Mesenchymal stem cell (in vitro differentiated cells and primary cell): ENCODE data around the gene MVB12A.

Source experiments
- DNase-seq: peaks from one replicate; pipeline ENCODE4 v3.0.0-alpha.2; 2013
- H2AFZ ChIP-seq: one replicate; pipeline ENCODE4 v1.6.1; 2013; ENCODE audit warnings: low read depth, mild to moderate bottlenecking, control low read depth, inconsistent platforms, low read length, moderate library complexity
- H2AK5ac ChIP-seq: 2 replicates; pipeline ENCODE4 v1.6.1; 2013; ENCODE audit warnings: low read length, moderate library complexity, mild to moderate bottlenecking, inconsistent platforms; ENCODE audit not compliant: severe bottlenecking
- H2BK120ac ChIP-seq: one replicate; pipeline ENCODE4 v1.6.1; 2013; ENCODE audit warnings: low read depth, mild to moderate bottlenecking, inconsistent platforms, low read length, moderate library complexity
- H2BK12ac ChIP-seq, 2 experiments: one replicate each; pipeline ENCODE4 v1.6.1; 2013; ENCODE audit warnings: inconsistent platforms in 2 of 2, low read length in 2 of 2, mild to moderate bottlenecking in 2 of 2, moderate library complexity in 2 of 2, control low read depth in 1 of 2
- H2BK15ac ChIP-seq: one replicate; pipeline ENCODE4 v1.6.1; 2013; ENCODE audit warnings: mild to moderate bottlenecking, low read depth, inconsistent platforms; ENCODE audit not compliant: poor library complexity, severe bottlenecking
- H2BK5ac ChIP-seq: 2 replicates; pipeline ENCODE4 v1.6.1; 2013; ENCODE audit warnings: low read depth, mild to moderate bottlenecking, low read length, control low read depth, inconsistent platforms; ENCODE audit not compliant: poor library complexity, severe bottlenecking
- H3K14ac ChIP-seq, 2 experiments: one replicate each; pipeline ENCODE4 v1.6.1; 2013; ENCODE audit warnings: inconsistent platforms in 2 of 2, low read length in 2 of 2, control low read depth in 1 of 2, mild to moderate bottlenecking in 1 of 2, moderate library complexity in 1 of 2
- H3K18ac ChIP-seq, 2 experiments: one replicate each; pipeline ENCODE4 v1.6.1; 2013; ENCODE audit warnings: inconsistent platforms in 2 of 2, low read length in 2 of 2, control low read depth in 1 of 2, low read depth in 1 of 2, mild to moderate bottlenecking in 1 of 2
- H3K23ac ChIP-seq, 2 experiments: one replicate each; pipeline ENCODE4 v1.6.1; 2013; ENCODE audit warnings: inconsistent platforms in 2 of 2, low read length in 2 of 2, mild to moderate bottlenecking in 2 of 2, moderate library complexity in 2 of 2, control low read depth in 1 of 2
- H3K27ac ChIP-seq: 2 replicates; pipeline ENCODE4 v1.5.1; 2013; ENCODE audit warnings: mild to moderate bottlenecking, moderate library complexity, low read length, control low read depth, inconsistent platforms; ENCODE audit not compliant: poor library complexity, severe bottlenecking
- H3K27me3 ChIP-seq, 2 experiments: 2 replicates each; pipeline versions ENCODE4 v1.6.1 to v1.7.0; 2013; ENCODE audit warnings: low read length in 2 of 2, mild to moderate bottlenecking in 2 of 2, moderate library complexity in 2 of 2, control low read depth in 1 of 2, inconsistent platforms in 1 of 2; ENCODE audit not compliant: control insufficient read depth in 1 of 2, insufficient read depth in 1 of 2
- H3K36me3 ChIP-seq, 2 experiments: 2 replicates each; pipeline versions ENCODE4 v1.6.1 to v1.7.0; 2013; ENCODE audit warnings: low read length in 2 of 2, control low read depth in 1 of 2, inconsistent platforms in 1 of 2, low read depth in 1 of 2, mild to moderate bottlenecking in 1 of 2; ENCODE audit not compliant: insufficient read depth in 2 of 2, control insufficient read depth in 1 of 2
- H3K4ac ChIP-seq, 2 experiments: one replicate each; pipeline ENCODE4 v1.6.1; 2013; ENCODE audit warnings: inconsistent platforms in 2 of 2, low read length in 2 of 2, mild to moderate bottlenecking in 2 of 2, moderate library complexity in 2 of 2, control low read depth in 1 of 2, low read depth in 1 of 2
- H3K4me1 ChIP-seq: 2 replicates; pipeline ENCODE4 v1.6.1; 2013; ENCODE audit warnings: low read depth, low read length, control low read depth; ENCODE audit not compliant: control insufficient read depth, insufficient read depth
- H3K4me2 ChIP-seq: 2 replicates; pipeline ENCODE4 v1.6.1; 2013; ENCODE audit warnings: low read length, mild to moderate bottlenecking, inconsistent platforms; ENCODE audit not compliant: poor library complexity, severe bottlenecking
- H3K4me3 ChIP-seq, 2 experiments: 2 replicates each; pipeline versions ENCODE4 v1.5.1 to v1.7.0; 2013; ENCODE audit warnings: low read length in 2 of 2, mild to moderate bottlenecking in 2 of 2, control low read depth in 1 of 2, low read depth in 1 of 2; ENCODE audit not compliant: insufficient read depth in 1 of 2
- H3K79me1 ChIP-seq: replicated peaks from 2 replicates; pipeline ENCODE4 v1.6.1; 2013; ENCODE audit warnings: mild to moderate bottlenecking, control low read depth, low read length, inconsistent platforms; ENCODE audit not compliant: poor library complexity, severe bottlenecking
- H3K9ac ChIP-seq: 2 replicates; pipeline ENCODE4 v1.7.0; 2013; ENCODE audit warnings: mild to moderate bottlenecking, low read length, moderate library complexity
- H3K9me3 ChIP-seq: 2 replicates; pipeline ENCODE4 v1.7.0; 2013; ENCODE audit warnings: mild to moderate bottlenecking, low read length; ENCODE audit not compliant: control insufficient read depth
- H4K8ac ChIP-seq: one replicate; pipeline ENCODE4 v1.6.1; 2013; ENCODE audit warnings: inconsistent platforms, mild to moderate bottlenecking, low read length, moderate library complexity
- H4K91ac ChIP-seq: one replicate; pipeline ENCODE4 v1.6.1; 2013; ENCODE audit warnings: mild to moderate bottlenecking, low read length, inconsistent platforms
- WGBS: methylation state at CpG from one replicate; pipeline ENCODE4 v1.1.7; 2013; ENCODE audit warnings: mixed read lengths; 5-methylcytosine and 5-hydroxymethylcytosine counted together

The MVB12A gene

DNA sequence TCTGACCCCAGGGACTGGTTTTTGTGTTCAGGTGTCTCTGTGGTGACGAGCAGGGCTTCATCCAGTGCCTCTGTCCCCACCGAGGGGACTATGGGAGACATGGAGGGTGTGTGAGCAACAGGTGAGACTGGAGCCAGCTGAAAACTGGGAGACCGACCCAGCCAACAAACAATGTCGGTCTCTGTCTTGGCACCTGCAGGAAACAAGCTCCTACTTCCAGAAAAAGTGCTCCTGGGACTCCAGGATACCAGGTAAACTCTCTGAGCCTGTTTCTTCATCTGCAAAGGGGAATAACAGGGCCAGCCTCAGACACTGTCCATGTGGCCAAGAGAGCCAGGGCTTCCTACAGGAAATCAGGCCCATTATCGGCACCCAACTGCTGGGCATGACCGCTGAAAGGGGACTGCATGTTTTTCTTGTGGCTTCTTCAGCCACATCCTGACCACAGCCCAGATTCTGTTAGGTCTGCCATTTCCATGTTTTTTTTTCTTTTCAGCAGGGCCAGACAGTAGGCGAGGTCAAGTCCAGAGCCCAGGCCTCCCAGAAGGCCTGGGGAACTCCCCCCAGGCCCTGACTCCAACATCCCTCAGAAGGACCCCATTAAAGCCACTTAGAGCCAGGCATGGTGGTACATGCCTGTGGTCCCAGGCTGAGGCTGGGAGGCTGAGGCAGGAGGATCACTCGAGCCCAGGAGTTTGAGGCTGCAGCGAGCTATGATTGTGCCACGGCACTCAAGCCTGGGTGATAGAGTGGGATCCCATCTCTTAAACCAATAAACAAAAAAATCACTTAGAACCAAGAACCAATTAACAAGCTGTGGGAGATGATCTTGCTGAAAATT, 13.6 kb upstream of the MVB12A start:
- WGBS, result 74% methylated on average over 8 of the region's 10 CpGs
- H3K14ac ChIP-seq, result peak overlapping the region in 1 of 2 experiments; percentile 78
- peak overlapping the region; percentile 25 to 81 for H3K18ac ChIP-seq
- peak overlapping the region in 1 of 2 experiments; percentile 59 for H3K4me3 ChIP-seq
- H3K4ac ChIP-seq, result peak overlapping the region; percentile 61 to 85
- H2AFZ ChIP-seq, result peak overlapping the region; percentile 8
- H2BK15ac ChIP-seq, result peak overlapping the region; percentile 44
- no peak overlapping the region for H3K23ac ChIP-seq
- peak overlapping the region; percentile 42 for H2BK120ac ChIP-seq
- DNase-seq, result peak; percentile 76
- peak overlapping the region; percentile 29 to 84 for H2BK12ac ChIP-seq
- H3K27me3 ChIP-seq, result peaks cover 6 to 15% of the 10 kb centered on the region in 2 experiments
- peaks cover 15% of the 10 kb centered on the region for H3K4me1 ChIP-seq
- H3K9ac ChIP-seq, result no peak overlapping the region
- no peaks in the 10 kb centered on the region for H3K36me3 ChIP-seq
- no peak overlapping the region for H2BK5ac ChIP-seq
- H3K79me1 ChIP-seq, result no peaks in the 10 kb centered on the region
- peak overlapping the region; percentile 7 for H3K27ac ChIP-seq
- H4K91ac ChIP-seq, result peak overlapping the region; percentile 88
- H4K8ac ChIP-seq, result peak overlapping the region; percentile 58
- no peak overlapping the region for H3K4me2 ChIP-seq
- H3K9me3 ChIP-seq, result no peaks in the 10 kb centered on the region
- peak overlapping the region; percentile 2 for H2AK5ac ChIP-seq

DNA sequence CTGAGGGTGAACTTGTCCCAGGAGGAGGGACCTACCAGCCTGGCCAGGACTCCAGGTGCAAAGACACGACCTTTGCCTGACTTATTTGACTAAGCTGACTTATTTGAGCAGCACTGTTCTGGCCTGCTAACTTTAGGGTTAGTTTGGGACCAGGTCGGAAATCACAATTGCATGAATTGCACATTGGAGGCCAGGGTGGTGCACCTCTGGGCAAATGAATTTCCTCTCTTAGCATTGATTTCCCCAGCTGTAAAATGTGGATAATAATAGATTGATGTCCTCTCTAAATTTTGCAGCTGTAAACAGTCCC, 13.0 kb upstream of the MVB12A start:
- H3K27me3 ChIP-seq, result peaks cover 6 to 18% of the 10 kb centered on the region in 2 experiments
- WGBS, result 71% methylated on average over 1 of the region's 2 CpGs
- no peak overlapping the region for H3K4me2 ChIP-seq
- H4K8ac ChIP-seq, result peak overlapping the region; percentile 45
- peak overlapping the region; percentile 6 to 29 for H3K4ac ChIP-seq
- H2AFZ ChIP-seq, result no peak overlapping the region
- no peak overlapping the region for H3K9ac ChIP-seq
- H2BK12ac ChIP-seq, result peak overlapping the region in 1 of 2 experiments; percentile 70
- H2BK120ac ChIP-seq, result no peak overlapping the region
- H3K79me1 ChIP-seq, result no peaks in the 10 kb centered on the region
- peaks cover 15% of the 10 kb centered on the region for H3K4me1 ChIP-seq
- H4K91ac ChIP-seq, result peak overlapping the region; percentile 88
- H3K14ac ChIP-seq, result no peak overlapping the region
- H2BK15ac ChIP-seq, result no peak overlapping the region
- no peak overlapping the region for H2AK5ac ChIP-seq
- DNase-seq, result no peak
- H3K4me3 ChIP-seq, result peak overlapping the region in 1 of 2 experiments; percentile 54
- H3K27ac ChIP-seq, result no peak overlapping the region
- H3K23ac ChIP-seq, result no peak overlapping the region
- H2BK5ac ChIP-seq, result no peak overlapping the region
- H3K18ac ChIP-seq, result peak overlapping the region; percentile 25 to 29
- no peaks in the 10 kb centered on the region for H3K36me3 ChIP-seq
- H3K9me3 ChIP-seq, result no peaks in the 10 kb centered on the region

DNA sequence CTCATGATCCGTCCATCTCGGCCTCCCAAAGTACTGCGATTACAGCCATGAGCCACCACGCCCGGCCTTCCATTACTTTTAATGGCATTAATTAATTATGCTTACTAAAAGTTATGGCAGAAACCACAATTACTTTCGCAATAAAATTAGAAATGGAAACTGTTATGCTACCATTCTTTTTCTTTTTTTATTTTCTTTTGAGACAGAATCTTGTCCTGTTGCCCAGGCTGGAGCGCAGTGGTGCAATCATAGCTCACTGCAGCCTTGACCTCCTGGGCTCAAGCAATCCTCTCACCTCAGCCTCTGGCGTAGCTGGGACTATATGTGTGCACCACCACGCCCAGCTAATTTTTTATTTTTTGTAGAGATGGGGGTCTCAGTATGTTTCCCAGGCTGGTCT, 9.9 kb upstream of the MVB12A start:
- no peak overlapping the region for H2AFZ ChIP-seq
- no peak overlapping the region for H2BK120ac ChIP-seq
- H3K4me3 ChIP-seq, result no peak overlapping the region
- peaks cover 11% of the 10 kb centered on the region for H3K4me1 ChIP-seq
- H3K9me3 ChIP-seq, result no peaks in the 10 kb centered on the region
- no peak overlapping the region for H4K8ac ChIP-seq
- no peak overlapping the region for H2BK15ac ChIP-seq
- no peaks in the 10 kb centered on the region for H3K79me1 ChIP-seq
- H3K27ac ChIP-seq, result no peak overlapping the region
- DNase-seq, result no peak
- H3K36me3 ChIP-seq, result no peaks in the 10 kb centered on the region
- no peak overlapping the region for H2BK12ac ChIP-seq
- no peak overlapping the region for H3K23ac ChIP-seq
- H3K4ac ChIP-seq, result no peak overlapping the region
- H4K91ac ChIP-seq, result no peak overlapping the region
- no peak overlapping the region for H2BK5ac ChIP-seq
- no peak overlapping the region for H3K9ac ChIP-seq
- H2AK5ac ChIP-seq, result no peak overlapping the region
- H3K18ac ChIP-seq, result no peak overlapping the region
- H3K27me3 ChIP-seq, result peaks cover 4 to 18% of the 10 kb centered on the region in 2 experiments
- no peak overlapping the region for H3K4me2 ChIP-seq
- no peak overlapping the region for H3K14ac ChIP-seq
- WGBS, result 95% methylated on average over 7 of the region's 9 CpGs

DNA sequence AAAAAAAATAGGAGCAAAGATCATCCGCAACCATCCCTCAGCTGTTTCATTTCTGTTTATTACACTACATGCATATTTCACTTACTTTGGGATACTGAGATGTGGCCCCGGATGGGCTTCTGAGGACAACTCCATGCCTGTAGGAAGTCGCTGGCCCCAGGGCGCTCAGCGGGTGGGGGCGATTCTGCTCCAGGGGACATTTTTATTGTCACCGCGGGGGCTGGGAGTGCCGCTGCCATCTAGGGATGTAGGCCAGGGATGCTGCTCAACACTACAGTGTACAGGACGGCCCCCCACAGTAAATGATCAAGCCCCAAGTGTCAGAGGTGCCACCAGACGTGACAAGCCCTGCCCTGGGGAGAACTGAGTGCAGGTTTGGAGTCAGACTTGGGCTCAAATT, 8.0 kb upstream of the MVB12A start:
- Histone ChIP-seq H3K4me2 (no peak overlapping the region), H3K23ac (no peak overlapping the region), H2BK5ac (no peak overlapping the region), H3K4ac (peak overlapping the region; percentile 62 to 97), H2AK5ac (no peak overlapping the region), H3K79me1 (no peaks in the 10 kb centered on the region), H2BK12ac (peak overlapping the region; percentile 51 to 99), H3K27me3 (peaks cover 6 to 30% of the 10 kb centered on the region in 2 experiments), H3K36me3 (no peaks in the 10 kb centered on the region), H3K18ac (peak overlapping the region; percentile 31 to 71), H3K4me1 (peaks cover 2% of the 10 kb centered on the region), H2AFZ (peak overlapping the region; percentile 77), H4K91ac (peak overlapping the region; percentile 74), H2BK15ac (peak overlapping the region; percentile 1), H3K27ac (no peak overlapping the region), H3K9me3 (no peaks in the 10 kb centered on the region), H3K9ac (no peak overlapping the region), H4K8ac (peak overlapping the region; percentile 33), H2BK120ac (peak overlapping the region; percentile 94), H3K4me3 (no peak overlapping the region), H3K14ac (peak overlapping the region in 1 of 2 experiments; percentile 91)
- 80% methylated on average over 11 of the region's 11 CpGs for WGBS
- no peak for DNase-seq
